ENCODE results near the gene CMIP. TPM values are rescaled to one million over a fixed set of nuclear protein-coding genes. Genes with fewer than 3 reads are reported as not detected.
A peak's percentile ranks its signal among the peaks of the same experiment; 100 is the strongest.
"Not testable (repeated sequence)": the region's sequence is repeated elsewhere in the genome, so short reads cannot be mapped to it uniquely, and the experiment has no call there.

Gene CMIP
- total RNA-seq, 1 experiment from 2014 or later = 3.0 TPM

DNA sequence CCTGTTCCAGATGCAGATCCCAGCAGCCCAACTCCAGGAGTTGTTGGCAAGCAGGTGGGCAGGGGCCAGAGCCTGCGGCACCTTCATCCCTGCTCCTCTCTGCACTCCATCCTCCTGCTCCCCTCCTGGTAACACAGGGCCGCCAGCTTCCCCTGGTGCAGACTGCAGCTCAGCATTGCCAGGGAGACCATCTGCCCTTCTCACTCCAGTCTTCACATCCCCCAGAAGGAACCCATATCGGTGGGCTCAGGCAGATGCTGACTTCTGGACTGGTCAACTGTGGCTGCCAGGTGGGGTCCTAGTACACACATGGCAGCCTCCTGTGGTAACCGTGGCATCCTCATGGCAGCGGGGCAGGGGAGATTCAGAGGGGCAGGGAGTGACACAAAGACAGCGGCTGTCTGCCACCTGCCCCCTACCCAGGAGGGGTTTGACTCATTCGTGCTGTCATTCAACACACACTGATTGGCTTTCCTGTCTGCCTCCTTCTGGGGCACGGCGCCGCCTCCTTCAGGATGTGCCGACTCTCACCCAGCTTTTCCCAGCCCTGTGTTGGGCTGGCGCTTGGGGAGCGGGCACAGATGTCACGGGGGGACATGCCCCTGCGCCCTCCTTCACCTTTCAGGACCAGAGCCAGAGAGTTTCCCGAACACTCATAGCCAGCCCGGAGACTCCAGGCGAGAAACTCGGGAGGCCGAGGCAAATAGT, 120.9 kb downstream of the CMIP start:
- no peak for DNase-seq (ENCODE audit: low read depth)

DNA sequence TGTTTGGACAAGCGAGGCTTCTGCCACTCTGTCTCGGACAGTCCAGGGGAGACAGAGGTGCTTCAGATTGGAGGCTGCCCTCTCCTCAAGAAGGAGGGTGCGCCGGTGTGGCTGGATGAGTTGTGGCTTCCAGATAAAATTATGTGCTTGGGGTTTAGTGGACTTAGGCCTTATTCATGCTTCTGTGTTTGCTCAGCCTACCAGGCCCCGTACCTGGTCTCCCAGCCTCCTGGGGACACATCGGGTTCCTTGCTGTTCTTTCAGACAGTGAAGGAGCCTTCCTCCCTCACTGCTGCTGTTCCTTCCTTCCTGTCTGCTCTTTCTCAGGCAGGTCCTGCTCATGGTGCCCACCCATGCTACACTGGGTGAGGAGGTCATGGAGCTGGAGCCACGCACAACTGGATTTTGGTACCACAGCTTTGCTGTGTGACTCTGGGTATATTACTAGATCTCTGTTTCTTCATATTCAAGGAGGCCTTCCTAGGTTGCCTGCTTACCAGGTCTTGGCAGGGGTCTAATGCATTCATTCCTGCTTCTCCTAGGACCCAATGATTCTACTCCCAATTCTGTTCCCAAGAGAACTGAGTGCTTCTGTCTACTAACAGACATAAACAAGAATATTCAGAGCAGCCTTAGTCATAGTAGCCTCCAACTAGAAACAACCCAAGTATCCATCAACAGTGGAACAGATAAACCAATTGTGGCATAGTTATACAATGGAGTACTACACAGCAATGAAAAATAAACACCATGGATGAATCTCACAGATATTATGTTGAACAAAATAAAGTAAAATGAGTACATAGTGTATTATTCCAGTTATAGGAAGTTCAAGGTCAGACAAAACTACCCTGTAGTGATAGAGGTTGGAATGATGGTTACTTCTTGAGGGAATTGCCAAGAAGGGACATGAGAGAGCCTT, 121.7 kb downstream of the CMIP start:
- no peak for DNase-seq (ENCODE audit: low read depth)

DNA sequence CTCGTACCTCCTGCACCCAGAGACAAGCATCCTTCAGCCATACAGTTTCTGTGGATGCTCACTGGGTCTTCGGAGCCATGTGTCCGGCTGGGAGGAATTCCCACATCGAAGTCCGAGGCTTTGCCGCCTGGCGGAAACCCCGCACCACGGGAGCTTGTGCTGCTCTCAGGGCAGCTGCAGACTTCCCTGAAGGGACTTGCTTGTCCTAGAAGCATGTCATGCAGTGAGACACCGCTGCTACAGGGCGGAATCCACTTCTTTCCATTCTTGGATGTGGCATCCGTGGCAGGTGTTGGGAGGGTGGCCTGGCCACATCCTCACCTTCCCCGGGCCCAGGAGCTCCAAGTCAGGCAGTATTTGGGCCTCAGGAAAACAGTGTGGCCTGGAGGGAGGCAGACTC, 122.5 kb downstream of the CMIP start:
- no peak for DNase-seq (ENCODE audit: low read depth)

DNA sequence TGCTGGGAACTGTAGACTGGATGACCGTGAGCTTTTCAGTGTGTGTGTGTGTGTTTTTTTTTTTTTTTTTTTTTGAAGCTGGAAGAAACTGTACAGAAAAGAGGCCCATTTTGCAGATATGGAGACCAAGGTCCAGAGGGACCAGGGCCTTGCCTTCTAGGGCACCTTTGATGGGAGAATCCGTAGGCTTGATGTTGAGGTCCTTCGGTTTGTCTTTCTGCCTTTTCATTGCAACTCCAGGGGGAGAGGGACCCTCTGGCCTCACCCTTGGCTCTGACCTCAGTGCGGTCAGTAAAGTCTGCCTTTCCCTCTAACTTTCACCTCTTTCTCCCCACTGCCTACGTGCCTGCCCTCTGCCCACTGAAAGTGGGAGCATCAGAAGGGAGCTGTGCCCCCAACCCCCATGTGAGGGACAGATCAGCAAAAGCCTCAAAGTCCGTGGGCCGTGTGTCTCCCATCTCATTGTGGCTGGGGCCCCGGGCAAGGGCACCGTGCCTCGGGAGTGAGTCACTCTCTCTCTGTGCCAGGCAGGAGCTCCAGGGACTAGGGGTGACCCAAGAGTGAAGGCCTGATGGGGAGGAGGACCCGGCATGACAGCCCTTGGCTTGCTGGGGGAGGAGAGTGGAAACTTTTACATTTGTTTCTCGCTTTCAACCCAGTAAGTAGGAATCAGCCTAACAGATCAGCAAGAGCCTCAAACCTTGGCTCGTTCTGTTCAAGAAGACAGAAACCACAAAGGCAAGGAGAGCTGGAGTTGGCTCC, 123.6 kb downstream of the CMIP start:
- peak; percentile 94 for DNase-seq (ENCODE audit: low read depth)

DNA sequence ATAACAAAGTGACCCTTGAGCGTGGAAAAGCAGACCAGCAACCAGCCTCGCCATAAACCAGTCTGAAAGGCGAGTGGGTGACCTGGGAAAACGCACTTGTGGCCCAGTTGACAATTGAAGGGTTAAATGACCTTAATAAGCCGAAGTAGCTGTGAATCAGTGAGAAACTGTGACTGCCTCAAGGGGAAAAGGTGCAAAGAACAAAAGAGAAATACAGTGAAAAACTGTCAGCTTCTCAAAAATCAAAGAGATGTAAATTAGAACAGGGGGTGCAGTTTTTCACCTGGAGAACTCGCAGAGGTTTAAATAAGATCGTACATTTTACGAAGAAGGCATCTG, 124.1 kb downstream of the CMIP start:
- no peak for DNase-seq (ENCODE audit: low read depth)

DNA sequence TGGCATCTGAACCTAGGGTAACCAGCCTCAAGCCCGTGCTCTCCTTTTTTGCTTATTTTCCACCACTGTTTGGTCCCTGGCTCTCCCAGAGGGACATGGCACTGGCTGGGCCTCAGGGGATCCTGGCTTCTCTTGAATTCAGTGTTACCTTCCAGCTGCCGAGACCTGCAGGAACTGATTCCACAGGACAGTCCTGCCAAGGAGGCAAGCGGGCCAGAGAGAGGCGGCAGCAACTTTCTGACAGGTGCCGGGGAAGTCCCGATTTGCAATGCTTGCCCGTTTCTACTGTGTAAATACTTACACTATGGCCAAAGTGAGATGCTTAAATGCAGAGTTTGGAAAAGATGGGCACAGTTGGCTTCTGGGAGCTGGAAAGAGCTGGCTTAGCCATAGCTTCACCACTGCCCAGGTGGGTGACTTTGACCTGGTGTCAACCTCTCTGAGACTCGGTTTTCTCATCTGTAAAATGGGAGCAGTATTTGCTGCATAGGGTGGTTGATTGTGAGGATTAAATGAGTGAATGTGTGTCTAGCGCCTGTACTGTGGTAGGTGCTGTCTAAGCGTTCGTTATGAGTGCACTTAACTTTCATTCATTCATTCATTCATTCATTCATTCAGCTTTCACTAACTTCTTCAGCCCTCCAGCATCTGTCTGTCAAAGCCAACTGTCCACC, 124.9 kb downstream of the CMIP start:
- no peak for DNase-seq (ENCODE audit: low read depth)

DNA sequence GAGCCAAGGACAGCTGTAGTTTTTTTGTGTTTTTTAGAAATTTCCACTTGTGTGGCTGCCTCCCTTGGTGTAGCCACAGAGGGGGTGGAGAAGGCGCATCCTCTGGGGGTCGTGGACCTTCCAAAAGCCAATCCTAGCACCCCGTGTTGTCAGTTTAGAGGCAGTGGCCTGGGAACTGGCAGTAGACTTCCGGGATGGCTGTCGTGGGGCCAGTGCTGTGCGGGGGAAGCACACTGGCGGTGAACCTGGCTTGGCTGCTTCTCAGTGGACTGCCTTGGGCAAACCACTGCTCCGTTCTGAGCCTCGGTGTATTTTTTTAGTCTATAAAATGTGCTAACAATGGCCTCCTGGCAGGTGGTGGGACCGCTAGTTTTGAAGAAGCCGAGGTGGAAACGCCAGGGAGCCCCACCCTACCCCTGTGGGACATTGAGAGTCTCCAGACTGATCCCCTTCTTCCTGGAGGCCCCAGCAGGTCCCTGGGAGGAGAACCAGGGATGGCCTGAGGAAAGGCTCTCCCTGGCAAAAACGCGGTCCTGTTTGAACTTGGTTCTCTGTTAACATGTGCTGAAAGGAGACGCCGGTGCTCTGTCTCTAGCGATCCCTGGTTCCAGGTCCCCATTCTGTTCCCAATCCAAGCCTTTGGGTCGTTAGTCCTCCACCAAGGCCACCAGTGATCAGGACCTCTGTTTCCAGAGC, 125.7 kb downstream of the CMIP start:
- no peak for DNase-seq (ENCODE audit: low read depth)

DNA sequence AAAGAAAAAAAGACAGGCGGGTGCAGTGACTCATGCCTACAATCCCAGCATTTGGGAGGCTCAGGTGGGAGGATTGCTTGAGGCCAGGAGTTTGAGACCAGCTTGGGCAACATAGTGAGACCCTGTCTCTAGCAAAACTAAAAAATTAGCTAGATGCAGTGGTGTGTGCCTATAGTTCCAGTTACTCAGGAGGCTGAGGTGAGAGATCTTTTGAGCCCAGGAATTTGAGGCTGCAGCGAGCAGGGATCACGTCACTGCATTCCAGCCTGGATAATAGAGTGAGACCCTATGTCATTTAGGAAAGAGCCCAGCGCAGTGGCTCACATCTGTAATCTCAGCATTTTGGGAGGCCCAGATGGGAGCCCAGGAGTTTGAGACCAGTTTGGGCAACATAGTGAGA, 126.6 kb downstream of the CMIP start:
- DNase-seq (ENCODE audit: low read depth) = no peak

DNA sequence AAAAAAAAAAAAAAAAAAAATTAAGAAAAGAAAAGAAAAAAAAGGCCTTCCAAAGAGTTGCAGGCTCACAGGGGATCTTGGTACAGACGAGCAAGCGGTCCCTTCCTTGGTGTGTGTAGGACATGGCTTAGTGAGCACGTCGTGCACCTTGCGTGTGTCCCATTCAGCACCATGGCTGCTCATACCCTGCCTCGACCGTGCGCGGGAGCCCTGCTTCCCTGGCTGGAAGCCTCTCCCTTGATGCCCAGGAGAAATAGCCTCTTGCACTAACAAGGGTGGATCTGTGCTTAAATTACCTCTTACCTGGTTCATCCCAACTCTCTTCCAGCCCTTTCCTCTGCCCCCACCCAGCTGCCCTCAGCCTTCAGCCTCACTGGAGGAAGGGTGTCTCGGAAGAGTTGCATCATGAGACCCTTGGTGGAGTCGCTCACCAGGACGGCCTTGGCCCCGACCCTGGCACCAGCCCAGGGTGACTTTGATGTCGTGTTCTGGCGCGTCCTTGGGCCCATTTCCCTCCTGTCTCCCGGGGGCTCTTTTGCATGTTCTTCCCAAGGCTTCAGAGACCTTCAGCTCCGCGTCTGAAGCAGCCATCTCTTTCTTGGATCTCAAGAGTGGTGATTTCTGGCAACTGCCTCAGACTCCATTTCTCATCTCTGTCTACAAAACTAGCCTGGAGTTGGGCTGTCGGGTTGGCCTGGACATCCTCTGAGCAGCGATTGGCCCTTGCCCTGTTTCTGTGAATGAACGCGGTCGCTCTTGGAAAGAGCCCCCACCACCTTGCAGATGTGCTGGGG, 127.2 kb downstream of the CMIP start:
- DNase-seq (ENCODE audit: low read depth) = no peak

DNA sequence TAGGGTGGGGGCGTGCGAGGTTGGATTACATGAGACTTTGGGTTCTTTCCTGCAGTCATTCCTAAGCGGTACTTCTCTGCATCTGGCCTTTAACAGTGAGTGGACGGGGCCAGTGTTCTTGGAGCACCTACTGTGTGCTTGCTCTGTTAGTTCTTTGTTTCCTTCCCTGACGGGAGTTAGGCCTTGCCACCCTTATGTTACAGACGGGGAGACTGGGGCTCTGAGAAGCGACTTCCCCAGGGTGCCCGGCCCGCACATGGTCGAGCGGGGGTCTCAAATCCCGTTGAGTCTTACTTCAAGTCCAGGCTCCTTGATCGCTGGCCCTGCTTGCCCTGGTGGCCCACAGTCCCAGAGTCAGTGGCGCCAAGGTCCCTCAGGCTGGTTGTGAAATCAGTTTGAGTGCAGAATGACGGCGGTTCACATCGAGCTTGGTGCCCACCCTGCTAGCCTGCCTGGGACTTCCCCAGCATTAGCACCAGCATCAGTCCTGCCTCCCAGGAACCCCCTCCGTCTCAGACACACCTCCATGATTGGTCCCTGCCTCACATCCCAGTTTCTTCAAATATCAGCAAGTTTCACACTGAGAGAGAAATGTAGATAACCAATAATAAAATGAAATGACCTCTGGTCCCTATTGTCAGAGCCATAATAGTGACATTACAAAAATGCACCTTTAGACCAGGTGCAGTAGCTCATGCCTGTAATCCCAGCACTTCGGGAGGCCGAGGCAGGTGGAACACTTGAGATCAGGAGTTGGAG, 128.0 kb downstream of the CMIP start:
- no peak for DNase-seq (ENCODE audit: low read depth)

DNA sequence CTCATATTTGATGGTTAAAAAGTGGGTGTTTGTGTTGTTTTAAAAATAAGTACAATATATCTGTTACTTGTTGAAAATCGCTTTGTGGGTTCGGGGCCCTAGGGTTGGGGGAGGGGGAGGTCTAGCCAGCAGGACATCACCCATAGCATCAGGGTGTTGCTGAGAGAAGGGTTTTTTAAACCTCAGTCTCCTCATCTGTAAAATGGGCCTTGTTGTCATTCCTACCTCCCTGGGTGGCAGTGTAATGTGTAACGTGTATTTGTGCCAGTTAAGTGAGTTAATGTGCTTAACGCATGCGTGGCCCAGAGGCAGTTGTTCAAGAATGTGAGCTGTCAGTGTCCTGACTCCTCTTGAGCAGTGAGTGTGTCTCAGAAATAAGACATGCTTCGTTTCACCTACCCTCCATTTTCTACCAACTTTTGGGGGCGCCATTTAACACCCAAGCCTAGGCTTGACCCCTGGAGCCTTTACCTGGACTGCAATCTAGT, 129.0 kb downstream of the CMIP start:
- no peak for DNase-seq (ENCODE audit: low read depth)

DNA sequence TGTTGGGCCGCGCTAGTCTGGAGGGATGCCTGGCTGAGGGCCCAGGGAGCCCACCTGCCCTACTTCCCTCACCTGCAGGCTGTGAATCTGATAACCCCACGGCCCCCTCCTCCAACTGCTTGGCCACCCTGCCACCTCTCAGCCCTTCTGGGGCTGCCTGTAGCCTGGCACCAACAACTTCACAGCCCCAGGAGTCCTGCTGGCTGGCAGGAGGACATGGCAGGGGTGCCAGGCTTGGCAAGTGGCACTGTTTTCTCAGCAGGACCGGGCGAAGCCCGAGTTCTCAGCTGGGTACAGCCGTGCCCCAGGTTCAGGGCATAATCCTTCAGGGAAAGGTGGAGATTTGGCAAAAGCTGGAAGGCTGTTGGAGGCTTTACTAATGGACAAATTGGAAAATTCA, 129.6 kb downstream of the CMIP start:
- DNase-seq (ENCODE audit: low read depth) = no peak

DNA sequence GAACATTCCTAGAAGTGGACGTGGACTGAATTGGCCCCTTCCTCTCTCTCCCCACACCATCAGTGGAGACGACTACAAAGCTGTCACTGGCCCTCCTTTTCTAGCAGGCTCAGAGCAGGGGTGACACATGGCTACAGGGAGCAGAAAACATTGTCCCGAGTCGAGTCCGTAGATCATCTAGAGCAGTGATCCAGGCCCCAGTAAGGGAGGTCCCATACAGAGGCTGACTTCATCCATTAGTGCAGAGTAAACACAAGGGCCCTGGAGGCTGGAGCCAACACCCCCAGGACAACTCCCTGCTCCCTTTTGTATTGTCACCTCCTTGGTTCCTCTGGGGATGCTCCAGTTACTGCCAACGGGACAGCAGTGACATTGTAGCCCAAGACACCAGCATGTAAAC, 130.7 kb downstream of the CMIP start:
- DNase-seq (ENCODE audit: low read depth) = no peak

DNA sequence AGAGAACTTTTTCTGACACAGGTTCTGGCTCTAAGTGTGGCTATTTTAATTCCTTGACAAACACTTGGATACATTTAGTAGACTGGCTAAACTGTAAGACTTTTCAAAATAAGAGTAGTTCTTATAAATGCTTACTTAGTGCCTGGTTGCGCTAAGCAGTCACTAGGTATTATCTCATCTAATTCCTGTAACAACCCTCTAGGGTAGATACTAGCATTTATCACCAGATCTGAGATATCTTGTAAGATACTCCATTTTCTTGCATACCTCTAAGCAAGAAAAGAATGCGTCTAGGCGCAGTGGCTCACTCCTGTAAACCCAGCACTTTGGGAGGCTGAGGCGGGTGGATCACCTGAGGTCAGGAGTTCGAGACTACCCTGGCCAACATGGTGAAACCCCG, 131.2 kb downstream of the CMIP start:
- no peak for DNase-seq (ENCODE audit: low read depth)

DNA sequence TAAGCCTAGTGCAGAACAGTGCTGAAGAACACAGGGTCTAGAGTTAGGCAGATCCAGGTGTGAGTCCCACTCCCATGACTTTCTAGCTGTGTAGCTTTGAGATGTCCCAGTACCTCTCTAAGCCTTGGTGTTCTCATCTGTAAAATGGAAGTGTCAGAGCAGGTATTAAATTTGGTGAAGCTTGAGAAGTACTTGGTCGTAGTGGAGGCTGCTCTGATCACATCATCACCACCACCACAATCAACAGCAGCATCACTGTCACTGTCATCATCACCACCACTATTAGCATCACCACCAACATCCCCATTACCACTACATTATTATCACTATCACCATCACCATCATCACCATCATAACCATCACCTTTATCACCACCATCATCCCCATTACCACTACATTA, 132.1 kb downstream of the CMIP start:
- no peak for DNase-seq (ENCODE audit: low read depth)

DNA sequence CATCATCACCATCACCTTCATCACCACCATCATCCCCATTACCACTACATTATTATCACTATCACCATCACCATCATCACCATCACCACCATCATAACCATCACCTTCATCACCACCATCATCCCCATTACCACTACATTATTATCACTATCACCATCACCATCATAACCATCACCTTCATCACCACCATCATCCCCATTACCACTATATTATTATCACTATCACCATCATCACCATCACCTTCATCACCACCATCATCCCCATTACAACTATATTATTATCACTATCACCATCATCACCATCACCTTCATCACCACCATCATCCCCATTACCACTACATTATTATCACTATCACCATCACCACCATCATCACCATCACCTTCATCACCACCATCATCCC, 132.7 kb downstream of the CMIP start:
- not testable (repeated sequence) for DNase-seq (ENCODE audit: low read depth)

DNA sequence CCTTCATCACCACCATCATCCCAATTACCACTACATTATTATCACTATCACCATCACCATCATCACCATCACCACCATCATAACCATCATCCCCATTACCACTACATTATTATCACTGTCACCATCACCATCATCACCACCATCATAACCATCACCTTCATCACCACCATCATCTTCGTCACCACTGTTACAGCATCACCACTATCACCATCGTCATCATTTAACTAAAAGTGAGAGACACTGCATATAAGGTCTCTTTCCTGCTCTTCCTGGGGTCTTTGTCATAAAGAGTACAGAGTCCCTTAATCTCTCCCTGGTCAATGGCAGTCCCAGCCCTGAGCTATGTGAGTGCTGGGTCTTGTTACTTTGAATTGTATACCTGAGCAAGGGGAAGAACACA, 133.5 kb downstream of the CMIP start:
- DNase-seq (ENCODE audit: low read depth) = no peak

DNA sequence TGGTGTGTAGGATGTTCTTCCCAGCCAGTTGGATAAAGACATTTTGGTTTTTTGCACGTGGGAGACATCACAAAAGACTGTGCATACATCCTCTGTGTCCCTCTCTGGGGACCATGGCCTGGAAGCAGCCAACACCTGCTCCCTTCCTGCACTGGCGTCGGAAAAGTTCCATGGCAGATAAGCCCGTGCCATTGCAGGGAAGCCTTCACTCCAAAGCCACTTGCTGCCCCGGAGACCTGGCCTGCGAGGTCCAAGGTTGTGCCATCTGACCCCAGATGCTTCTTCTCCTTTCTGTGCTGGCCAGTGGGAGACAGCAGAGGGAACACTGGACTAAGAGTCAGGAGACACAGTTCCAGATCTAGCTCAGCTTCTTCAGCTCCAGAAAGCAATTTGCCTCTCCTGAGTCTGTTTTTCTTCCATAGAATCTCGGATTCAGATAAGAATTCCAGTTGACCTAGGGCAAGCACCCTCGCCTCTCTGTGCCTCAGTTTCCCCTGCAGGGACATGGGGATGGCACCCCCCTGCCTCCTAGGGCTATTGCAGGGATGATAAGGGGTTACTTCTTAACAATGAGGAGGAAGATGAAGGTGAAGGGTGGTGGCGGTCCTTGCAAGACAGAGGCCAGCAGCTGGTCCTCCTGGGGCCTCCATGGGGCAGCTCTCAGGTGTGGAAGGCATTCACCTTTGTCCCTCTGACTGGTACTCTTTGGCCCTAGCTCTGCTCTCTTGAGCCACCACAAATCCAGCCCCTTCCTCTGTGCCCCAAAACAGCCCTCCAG, 134.2 kb downstream of the CMIP start:
- no peak for DNase-seq (ENCODE audit: low read depth)

DNA sequence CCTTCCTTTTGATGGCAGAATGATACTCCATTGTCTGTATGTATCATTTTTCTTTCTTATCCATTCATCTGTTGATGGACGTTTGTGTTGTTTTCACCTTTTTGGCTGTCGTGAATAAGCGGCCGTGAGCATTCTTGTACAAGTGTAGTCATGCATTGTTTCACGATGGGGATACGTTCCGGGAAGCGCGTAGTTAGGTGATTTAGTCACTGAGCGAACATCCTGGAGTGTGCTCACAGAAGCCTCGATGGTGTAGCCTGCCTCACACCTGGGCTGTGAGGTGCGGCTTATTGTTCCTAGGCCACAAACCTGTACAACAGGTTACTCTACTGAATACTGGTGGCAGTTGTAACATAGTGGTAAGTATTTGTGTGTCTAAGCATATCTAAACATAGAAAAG, 136.5 kb downstream of the CMIP start:
- DNase-seq (ENCODE audit: low read depth) = no peak
